Measurements from ENCODE around the gene ACTL9. TPM values are rescaled to one million over a fixed set of nuclear protein-coding genes. Genes with fewer than 3 reads are reported as not detected.

Gene ACTL9
- total and polyA plus RNA-seq, 2 donors from 2014 or later = not detected

- no peak overlapping the region for H3K4me3 ChIP-seq (ENCODE audit: low read length in 3 of 3)
- no peak for TF ChIP-seq CTCF (IDR thresholded peaks at IDR 0.05; ENCODE audit: borderline replicate concordance, extremely low read depth, insufficient read depth)
- no peak overlapping the region for H3K9ac ChIP-seq (ENCODE audit: low read length in 3 of 3)
- intact Hi-C loops (cut with DNase I) = no loop called here
- no peak for FAIRE-seq
- H3K36me3 ChIP-seq (ENCODE audit: control insufficient read depth in 2 of 3, insufficient read depth in 3 of 3, low read length in 3 of 3) = no peaks in the 10 kb centered on the region
- H3K9me3 ChIP-seq (ENCODE audit: control insufficient read depth in 2 of 3, insufficient read depth in 1 of 3, low read length in 3 of 3) = no peaks in the 10 kb centered on the region
- no peaks in the 10 kb centered on the region for H3K4me1 ChIP-seq (ENCODE audit: control insufficient read depth in 2 of 3, insufficient read depth in 2 of 3, low read depth in 1 of 3, low read length in 3 of 3)
- no peak overlapping the region for H3K27ac ChIP-seq (ENCODE audit: low read depth in 2 of 2, low read length in 2 of 2)
- H3K27me3 ChIP-seq (ENCODE audit: control insufficient read depth, insufficient read depth, low read length) = no peaks in the 10 kb centered on the region
- DNase-seq = no peak
Measured at GRCh38 chr19:8666814-8667405, 31.7 kb downstream of the ACTL9 start.

- TF ChIP-seq CTCF (IDR thresholded peaks at IDR 0.05; ENCODE audit: borderline replicate concordance, extremely low read depth, insufficient read depth) = no peak
- no peaks in the 10 kb centered on the region for H3K36me3 ChIP-seq (ENCODE audit: control insufficient read depth in 2 of 3, insufficient read depth in 3 of 3, low read length in 3 of 3)
- H3K4me3 ChIP-seq (ENCODE audit: low read length in 3 of 3) = no peak overlapping the region
- no peak overlapping the region for H3K9ac ChIP-seq (ENCODE audit: low read length in 3 of 3)
- intact Hi-C loops (cut with DNase I) = no loop called here
- FAIRE-seq (no peak), DNase-seq (no peak)
- H3K9me3 ChIP-seq (ENCODE audit: control insufficient read depth in 2 of 3, insufficient read depth in 1 of 3, low read length in 3 of 3) = no peaks in the 10 kb centered on the region
- H3K27me3 ChIP-seq (ENCODE audit: control insufficient read depth, insufficient read depth, low read length) = no peaks in the 10 kb centered on the region
- H3K4me1 ChIP-seq (ENCODE audit: control insufficient read depth in 2 of 3, insufficient read depth in 2 of 3, low read depth in 1 of 3, low read length in 3 of 3) = no peaks in the 10 kb centered on the region
- no peak overlapping the region for H3K27ac ChIP-seq (ENCODE audit: low read depth in 2 of 2, low read length in 2 of 2)
Measured at GRCh38 chr19:8665468-8666213, 33.0 kb downstream of the ACTL9 start.

GRCh38 chr19:8664671-8665057 is 33.9 kb downstream of the ACTL9 start:
- Histone ChIP-seq H3K4me3 (ENCODE audit: low read length in 3 of 3) (no peak overlapping the region), H3K27ac (ENCODE audit: low read depth in 2 of 2, low read length in 2 of 2) (no peak overlapping the region), H3K9me3 (ENCODE audit: control insufficient read depth in 2 of 3, insufficient read depth in 1 of 3, low read length in 3 of 3) (no peaks in the 10 kb centered on the region), H3K36me3 (ENCODE audit: control insufficient read depth in 2 of 3, insufficient read depth in 3 of 3, low read length in 3 of 3) (no peaks in the 10 kb centered on the region), H3K27me3 (ENCODE audit: control insufficient read depth, insufficient read depth, low read length) (no peaks in the 10 kb centered on the region), H3K4me1 (ENCODE audit: control insufficient read depth in 2 of 3, insufficient read depth in 2 of 3, low read depth in 1 of 3, low read length in 3 of 3) (no peaks in the 10 kb centered on the region), H3K9ac (ENCODE audit: low read length in 3 of 3) (no peak overlapping the region)
- TF ChIP-seq CTCF (IDR thresholded peaks at IDR 0.05; ENCODE audit: borderline replicate concordance, extremely low read depth, insufficient read depth) = no peak
- no peak for DNase-seq
- FAIRE-seq = no peak
- intact Hi-C loops (cut with DNase I) = no loop called here
